Cerebellar nuclear complex (tissue), 1 donor: ENCODE data around the gene INSIG1.

ENCODE experiments used
- DNase-seq, 2 experiments: peaks; one replicate each; lab custom pipeline; 2025; lab: John Stamatoyannopoulos, UW

Gene INSIG1

GRCh38 chr7:155303039-155303593 is 5.4 kb downstream of the INSIG1 start:
- no peak for DNase-seq

- DNase-seq: no peak
Measured at GRCh38 chr7:155303897-155304296, 6.2 kb downstream of the INSIG1 start.

GRCh38 chr7:155305231-155305904 is 7.7 kb downstream of the INSIG1 start:
- no peak for DNase-seq

- DNase-seq: no peak
Measured at GRCh38 chr7:155306673-155307470, 9.2 kb downstream of the INSIG1 start.

GRCh38 chr7:155308330-155309020 is 10.8 kb downstream of the INSIG1 start:
- no peak for DNase-seq

GRCh38 chr7:155309021-155309338 is 11.3 kb downstream of the INSIG1 start:
- no peak for DNase-seq

- no peak for DNase-seq
Measured at GRCh38 chr7:155310425-155311114, 12.9 kb downstream of the INSIG1 start.

- no peak for DNase-seq
Measured at GRCh38 chr7:155311826-155312537, 14.3 kb downstream of the INSIG1 start.

- DNase-seq: no peak
Measured at GRCh38 chr7:155312633-155313032, 15.0 kb downstream of the INSIG1 start.

- no peak for DNase-seq
Measured at GRCh38 chr7:155313096-155313495, 15.4 kb downstream of the INSIG1 start.

GRCh38 chr7:155315977-155316376 is 18.3 kb downstream of the INSIG1 start:
- no peak for DNase-seq

GRCh38 chr7:155316427-155317113 is 18.9 kb downstream of the INSIG1 start:
- DNase-seq: no peak

- DNase-seq: no peak
Measured at GRCh38 chr7:155317114-155317434, 19.4 kb downstream of the INSIG1 start.

- no peak for DNase-seq
Measured at GRCh38 chr7:155318245-155318644, 20.6 kb downstream of the INSIG1 start.

- no peak for DNase-seq
Measured at GRCh38 chr7:155322530-155322929, 24.9 kb downstream of the INSIG1 start.

GRCh38 chr7:155323001-155323638 is 25.4 kb downstream of the INSIG1 start:
- no peak for DNase-seq

GRCh38 chr7:155324012-155324917 is 26.6 kb downstream of the INSIG1 start:
- DNase-seq: no peak

GRCh38 chr7:155324918-155325235 is 27.2 kb downstream of the INSIG1 start:
- no peak for DNase-seq

- DNase-seq: no peak
Measured at GRCh38 chr7:155326385-155326784, 28.7 kb downstream of the INSIG1 start.
